Measurements from ENCODE around the gene REM1.

Gene REM1

DNA sequence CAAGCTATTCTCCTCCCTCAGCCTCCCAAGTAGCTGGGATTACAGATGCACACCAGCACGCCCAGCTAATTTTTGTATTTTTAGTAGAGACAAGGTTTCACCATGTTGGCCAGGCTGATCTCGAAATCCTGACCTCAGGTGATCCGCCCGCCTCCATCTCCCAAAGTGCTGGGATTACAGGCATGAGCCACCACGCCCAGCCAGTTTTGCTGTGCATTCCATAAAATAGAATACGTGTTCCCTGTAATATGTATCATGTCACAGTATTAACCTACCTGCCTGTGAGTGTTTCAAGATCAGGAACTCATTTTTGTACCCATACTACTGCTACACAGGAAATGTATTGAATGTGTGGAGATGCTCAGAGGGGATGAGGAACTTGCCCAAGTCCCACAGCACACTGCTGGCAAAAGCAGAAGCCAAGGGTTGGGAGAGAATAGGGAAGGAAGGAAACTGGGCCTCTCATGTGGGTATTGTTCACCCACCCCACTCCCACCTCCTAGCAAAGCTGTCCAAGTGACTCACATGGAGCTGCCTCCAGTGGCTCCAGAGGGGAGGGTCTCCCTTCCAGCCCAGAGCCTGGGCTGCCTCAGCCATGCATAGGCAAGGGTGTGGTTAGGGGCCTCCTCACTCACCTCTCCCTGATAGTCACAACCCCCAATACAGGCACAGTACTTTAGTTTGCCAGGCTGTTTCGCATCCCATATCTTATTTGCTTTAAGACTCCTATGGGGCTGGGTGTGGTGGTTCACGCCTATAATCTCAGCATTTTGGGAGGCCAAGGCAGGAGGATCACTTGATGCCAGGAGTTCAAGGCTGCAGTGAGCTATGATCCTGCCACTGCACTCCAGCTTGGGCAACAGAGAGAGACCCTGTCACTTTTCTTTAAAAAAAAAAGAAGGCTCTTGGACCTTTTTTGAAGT is 48.5 kb downstream of the REM1 start:
- no peak for DNase-seq

DNA sequence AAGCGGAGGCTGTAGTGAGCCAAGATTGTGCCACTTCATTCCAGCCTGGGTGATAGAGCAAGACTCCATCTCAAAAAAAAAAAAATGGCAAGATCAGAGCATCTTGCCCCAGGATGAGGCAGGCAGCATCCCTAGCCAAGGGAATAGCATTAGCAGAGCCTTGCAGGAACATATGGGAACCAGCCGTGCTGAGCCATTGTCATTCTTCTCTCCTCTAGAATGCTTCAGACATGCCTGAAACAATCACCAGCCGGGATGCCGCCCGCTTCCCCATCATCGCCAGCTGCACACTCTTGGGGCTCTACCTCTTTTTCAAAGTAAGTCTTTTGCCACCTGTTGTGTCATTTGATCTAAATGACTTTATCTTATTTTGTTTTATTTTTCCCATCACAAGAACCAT is 52.2 kb downstream of the REM1 start:
- no peak for DNase-seq
